Stimulated activated CD4-positive, alpha-beta T cell treated with anti-CD3 and anti-CD28 coated beads, TNF-alpha, amount 100 ng/mL, for 1 hour (primary cell): ENCODE measurements around the gene SGIP1.

ENCODE experiments used
- DNase-seq, 3 donors: peaks; one replicate each; pipeline ENCODE4 v3.0.0-alpha.2; 2020; ENCODE audit warnings: low read depth in 3 of 3, low spot score in 1 of 3

The SGIP1 gene

DNA sequence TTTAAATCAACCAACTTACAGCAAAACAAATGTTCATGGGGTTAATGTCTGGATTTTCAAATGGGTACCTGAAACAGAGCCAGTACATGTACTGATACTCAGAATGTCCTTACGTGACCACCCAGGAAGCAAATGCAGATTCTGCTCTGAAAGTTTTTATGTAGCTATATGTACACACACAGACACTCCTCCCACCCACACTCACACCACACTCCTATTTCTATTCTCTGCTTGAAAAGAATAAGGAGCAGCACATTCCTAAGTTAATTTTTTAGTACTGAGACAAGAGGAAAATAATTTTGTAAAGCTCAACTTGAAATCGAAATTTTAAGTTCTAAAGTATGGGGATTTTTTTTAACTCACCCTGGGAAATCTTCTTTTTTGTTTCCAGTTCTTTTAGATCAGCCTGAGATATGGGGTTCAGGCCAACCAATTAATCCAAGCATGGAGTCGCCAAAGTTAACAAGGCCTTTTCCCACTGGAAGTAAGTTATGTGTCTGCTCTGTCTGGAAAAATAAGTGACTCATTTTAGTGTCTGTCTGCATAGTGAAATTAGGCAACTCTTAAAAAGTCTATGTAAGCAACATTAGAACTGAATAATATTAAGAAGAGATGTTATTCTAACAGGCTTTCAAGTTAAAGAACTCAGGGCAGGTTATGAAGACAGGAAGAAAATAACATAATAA lies 142.8 kb downstream of the SGIP1 start:
- DNase-seq, result no peak

- no peak for DNase-seq
Observed at GRCh38 chr1:66678146-66678545, 144.2 kb downstream of the SGIP1 start.

- DNase-seq, result no peak
Observed at GRCh38 chr1:66679140-66679539, 145.2 kb downstream of the SGIP1 start.

DNA sequence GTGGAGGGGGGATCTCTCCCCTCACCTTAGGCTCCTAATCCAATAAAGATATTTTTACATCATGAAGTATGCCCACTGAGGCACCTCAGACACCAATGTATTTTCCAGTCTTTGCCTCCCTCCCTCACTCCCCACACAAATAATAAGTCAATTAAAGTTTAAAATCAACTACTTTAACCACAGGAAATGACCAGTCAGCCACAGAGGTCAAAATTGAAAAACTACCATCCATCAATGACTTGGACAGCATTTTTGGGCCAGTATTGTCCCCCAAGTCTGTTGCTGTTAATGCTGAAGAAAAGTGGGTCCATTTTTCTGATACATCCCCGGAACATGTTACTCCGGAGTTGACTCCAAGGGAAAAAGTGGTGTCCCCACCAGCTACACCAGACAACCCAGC lies 147.7 kb downstream of the SGIP1 start:
- DNase-seq, result no peak

GRCh38 chr1:66682106-66682505 lies 148.2 kb downstream of the SGIP1 start:
- no peak for DNase-seq

DNA sequence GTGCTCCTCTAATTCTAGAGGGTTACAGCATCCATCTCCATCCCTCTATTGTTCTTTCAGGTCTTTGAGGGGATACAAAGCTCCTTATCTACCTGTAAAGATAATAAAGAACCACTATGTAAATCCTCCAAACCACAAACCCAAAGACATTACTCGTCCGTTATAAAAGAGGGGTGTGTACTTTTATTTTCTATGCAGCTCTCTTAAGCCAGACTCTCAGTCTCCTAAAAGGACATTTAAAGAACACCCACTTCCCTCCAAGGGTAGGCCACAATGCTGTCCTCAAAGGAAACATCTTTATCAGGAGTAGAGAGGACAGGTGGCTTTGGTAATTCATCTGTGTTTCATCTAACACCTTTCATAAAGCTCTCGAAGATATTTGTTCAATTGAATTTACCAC lies 150.4 kb downstream of the SGIP1 start:
- DNase-seq, result no peak

DNA sequence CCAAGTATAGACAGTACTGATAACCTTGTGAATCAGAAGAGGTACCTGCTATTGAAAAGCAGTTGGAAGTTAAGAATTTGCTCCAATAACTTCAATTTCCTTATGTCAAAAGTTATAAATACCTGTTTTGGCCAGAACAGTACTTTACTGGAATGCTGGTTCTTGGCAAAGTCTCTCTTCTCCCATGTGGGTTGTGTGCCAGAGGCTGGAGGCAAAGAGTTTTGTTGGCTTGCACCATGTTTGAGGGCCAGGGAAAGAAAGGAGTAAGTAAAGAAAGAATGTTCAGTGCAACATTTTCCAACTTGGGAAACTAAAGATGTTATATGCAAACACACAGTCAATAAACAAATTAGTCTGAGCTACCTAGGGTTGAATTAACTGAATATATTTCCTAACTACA lies 151.3 kb downstream of the SGIP1 start:
- no peak for DNase-seq

DNA sequence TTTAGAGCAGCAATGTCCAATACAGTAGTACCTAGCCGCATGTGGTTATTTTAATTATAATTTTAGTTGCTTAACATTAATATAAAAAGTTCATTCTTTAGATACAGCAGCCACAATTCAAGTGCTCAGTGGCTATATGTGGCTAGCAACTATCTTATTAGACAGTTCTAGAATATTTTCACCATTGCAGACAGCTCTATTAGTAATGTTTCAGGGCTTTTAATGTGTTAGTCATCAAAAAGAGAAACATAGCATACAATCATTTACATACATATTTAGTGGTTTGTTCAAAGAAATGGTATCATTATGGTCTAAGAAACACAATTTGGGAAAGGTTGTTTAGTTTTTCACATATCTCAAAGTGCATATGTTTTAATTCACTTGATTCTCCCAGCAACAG lies 151.7 kb downstream of the SGIP1 start:
- DNase-seq, result no peak

DNA sequence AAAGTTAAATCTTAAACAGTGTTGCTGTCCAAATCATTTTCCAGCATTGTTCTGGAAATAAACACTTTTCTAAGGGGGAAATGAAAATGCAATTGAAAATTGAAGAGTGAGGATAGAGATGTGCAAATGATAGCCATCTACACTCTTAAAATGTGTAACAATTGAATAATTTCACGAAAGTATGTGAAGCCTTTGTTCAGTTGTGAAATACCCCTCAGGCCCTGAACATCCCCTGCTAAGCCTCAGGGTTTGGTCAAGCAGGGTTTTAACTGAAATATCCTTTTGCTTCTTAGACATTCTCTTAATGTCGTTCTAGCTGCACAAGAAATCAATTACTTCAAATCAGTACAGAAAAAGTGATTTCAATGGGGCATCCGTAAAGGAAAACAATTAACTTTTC lies 152.5 kb downstream of the SGIP1 start:
- DNase-seq, result no peak

DNA sequence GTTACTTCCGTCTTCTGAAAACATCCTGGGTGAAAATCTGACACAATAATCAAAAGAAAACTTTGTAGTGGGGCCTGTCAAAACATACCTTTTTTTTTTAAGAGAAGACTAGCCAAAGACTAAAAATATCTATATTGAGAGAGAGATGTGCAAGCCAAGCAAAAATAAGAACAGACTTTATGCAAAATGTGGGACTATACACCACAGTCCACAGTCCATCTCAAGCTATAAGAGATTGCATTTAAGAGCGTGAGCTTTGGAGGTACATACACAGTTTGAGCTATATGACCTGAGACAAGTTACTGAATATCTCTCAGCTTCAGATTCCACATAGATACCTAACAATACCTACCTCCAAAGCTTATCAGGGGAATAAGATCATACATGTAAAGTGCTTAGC lies 153.4 kb downstream of the SGIP1 start:
- DNase-seq, result no peak

GRCh38 chr1:66690666-66691381 lies 156.9 kb downstream of the SGIP1 start:
- no peak for DNase-seq

DNA sequence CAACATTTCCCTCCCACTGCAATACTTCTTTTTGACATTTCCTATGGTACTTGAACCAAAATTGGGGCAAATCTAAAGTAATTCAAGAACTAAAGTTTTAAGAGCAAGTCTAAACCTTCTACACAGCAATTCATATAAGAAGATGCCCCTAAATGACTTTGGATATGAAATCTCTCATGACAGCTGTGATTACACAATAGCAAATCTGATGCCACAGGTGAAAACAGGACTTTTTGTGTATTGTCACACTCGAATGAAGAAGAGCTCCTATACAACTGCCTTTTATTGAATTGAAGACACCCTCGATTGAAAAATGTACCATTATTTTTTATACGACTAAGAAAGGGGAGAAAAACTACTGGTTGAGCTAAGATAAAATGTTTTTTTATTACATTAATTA lies 158.7 kb downstream of the SGIP1 start:
- DNase-seq, result no peak

GRCh38 chr1:66693856-66694255 lies 159.9 kb downstream of the SGIP1 start:
- no peak for DNase-seq

GRCh38 chr1:66695116-66695515 lies 161.2 kb downstream of the SGIP1 start:
- DNase-seq, result no peak

DNA sequence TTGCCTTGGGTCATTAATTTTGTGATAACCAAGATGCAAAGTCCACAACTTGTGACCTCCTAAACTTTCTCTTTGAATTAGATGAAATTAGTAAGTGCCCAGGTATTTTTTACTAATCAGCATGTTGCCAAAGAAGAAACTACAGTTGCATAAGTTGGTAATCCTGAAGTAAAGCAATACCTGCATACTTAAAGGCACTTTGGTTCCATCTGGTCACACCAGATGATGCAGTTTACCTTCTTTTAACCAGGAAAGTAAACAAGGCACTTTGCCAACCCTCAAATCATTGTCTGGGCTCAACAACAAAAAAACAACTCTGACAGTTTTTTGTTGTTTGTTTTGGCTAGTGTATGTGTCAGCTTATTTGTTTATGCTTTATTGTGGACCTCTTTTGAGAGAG lies 162.8 kb downstream of the SGIP1 start:
- DNase-seq, result no peak

DNA sequence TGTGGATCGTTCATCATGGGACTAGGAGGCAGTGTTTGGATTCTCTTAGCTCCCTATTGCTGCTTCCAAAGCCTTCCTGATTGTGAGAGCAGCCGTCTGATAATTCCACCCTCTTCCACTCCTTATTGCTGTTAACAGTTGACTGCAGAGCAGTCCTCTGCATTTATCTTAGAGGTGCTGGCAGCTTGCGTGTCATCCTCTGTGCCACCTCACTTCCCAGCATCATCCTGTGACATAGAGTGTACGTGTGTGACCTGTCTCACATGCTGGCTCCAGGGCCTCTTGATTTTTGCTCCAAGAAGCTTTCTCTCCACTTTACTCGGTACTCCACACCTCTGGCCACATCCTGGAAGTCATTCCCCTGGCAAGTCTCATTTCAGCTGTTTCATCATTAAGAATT lies 165.3 kb downstream of the SGIP1 start:
- no peak for DNase-seq

DNA sequence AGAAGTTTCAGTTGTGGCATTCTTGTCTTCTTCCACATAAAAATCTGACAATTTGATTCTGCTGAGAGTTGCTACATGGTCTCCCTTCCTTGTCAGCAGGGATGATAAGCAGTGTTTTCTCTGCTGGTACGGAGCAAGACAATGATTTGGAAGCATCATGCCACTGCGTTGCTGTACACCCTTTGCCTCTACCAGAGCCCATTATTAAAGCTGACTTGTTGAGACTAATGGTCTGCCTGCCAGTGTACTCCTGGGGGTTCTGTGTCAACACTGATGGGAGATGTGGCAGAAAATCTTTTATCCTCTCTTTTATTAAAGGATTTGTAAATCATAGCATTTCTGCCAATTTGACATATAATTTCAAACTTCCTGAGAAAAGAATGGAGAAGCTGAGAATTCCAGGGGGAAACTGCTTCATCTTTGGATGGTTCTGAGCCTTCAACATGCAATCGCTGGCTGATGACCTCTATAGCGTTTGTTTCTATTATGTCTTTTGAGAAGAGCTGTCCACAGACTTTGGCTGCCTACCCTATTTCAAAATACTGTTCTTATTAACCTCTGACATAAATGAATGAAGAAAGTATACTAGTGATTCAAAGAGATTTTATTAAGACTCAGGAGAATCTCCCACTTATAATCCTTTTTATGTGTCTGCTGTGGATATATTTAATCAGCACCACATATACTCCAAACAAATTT lies 170.4 kb downstream of the SGIP1 start:
- DNase-seq, result no peak

DNA sequence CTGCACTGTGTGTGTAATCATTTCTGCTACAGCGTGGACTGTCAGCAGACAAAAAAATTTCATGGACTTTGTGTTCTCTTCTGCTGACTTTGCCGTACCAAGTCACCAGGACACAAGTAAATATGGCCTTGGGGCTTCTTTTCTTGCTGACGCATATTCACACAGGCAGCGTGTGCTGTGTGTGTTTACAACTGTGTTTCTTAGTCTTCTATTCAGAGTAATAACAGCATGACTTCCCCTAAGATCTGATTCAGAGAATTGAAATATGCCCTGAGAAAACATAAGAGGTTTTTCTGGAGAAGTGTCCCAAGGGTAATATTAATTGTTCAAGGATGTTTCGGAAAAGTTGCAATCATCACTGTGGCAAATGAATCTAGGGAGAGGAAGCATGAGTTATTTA lies 171.2 kb downstream of the SGIP1 start:
- no peak for DNase-seq

GRCh38 chr1:66711420-66711819 lies 177.5 kb downstream of the SGIP1 start:
- no peak for DNase-seq

- no peak for DNase-seq
Observed at GRCh38 chr1:66712839-66713238, 178.9 kb downstream of the SGIP1 start.

DNA sequence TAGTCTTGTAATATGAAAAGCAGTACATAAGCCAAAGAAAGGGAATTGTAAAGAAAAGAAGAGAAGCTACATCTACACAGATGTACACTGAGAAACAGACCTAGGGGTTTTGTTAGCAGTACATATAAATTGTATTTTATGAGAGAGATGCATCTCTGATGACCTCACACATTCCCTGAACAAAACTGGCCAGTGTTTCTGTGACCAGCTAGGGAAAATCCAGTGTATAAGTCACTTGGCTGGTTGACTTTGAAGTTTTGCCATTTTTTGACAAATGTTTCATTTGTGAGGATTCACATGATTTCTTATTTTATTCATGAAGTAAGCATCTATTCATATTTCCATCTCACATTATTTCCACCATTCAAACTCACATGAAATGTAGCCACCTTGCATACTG lies 190.0 kb downstream of the SGIP1 start:
- no peak for DNase-seq

DNA sequence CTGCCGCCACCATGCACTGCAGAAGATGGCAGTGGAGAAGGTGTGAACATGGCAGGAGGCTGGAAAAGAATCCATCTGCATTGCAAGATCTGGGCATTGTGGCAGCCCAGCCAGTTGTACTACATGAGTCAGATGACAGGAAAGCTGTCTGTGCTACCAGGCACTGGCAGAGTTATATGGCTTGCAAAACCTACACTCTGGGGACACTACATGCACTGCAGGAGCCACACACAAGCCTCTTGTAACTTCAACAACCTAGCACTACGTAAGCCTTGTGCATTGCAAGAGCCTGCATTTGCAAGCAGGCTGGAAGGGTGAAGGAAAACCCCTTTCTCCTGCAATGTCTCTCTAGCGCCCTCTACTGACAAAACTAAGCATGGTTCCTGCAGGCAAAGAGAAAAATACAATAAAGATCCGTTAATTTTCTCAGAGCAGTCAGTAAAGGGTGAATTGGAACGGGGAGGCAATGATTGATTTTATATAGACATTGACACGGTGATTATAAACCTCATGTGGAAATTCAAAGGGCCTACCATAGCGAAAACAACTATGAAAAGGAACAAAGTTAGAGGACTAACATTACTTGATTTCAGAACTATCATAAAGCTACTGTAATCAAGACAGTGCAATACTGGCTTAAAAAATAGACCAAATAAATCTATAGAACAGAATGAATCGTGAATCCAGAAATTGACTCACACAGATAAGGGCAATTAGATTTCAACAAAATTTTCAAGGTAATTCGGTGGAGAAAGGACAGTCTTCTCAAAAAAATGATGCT lies 192.1 kb downstream of the SGIP1 start:
- DNase-seq, result peak in 1 of 3 donors; percentile 9
